SK-N-SH (cell line): ENCODE measurements around the gene RAMP1. TPM values are rescaled to one million over a fixed set of nuclear protein-coding genes. Genes with fewer than 3 reads are reported as not detected.
A peak's percentile ranks its signal among the peaks of the same experiment; 100 is the strongest.
"Not testable (repeated sequence)": the region's sequence is repeated elsewhere in the genome, so short reads cannot be mapped to it uniquely, and the experiment has no call there.

ENCODE experiments used
- CTCF ChIA-PET: fragments of 300-600, 350-600 bp; formaldehyde crosslinking; extraction: SDS; loops from one replicate; lab custom pipeline; 2021; lab: Yijun Ruan, JAX
- POLR2A ChIA-PET: fragments of 350-600 bp; sonication (Branson Sonifier 250); formaldehyde crosslinking; extraction: SDS; loops from one replicate; lab custom pipeline; 2020; ENCODE audit warnings: antibody characterized with exemption, inconsistent platforms; lab: Yijun Ruan, JAX
- DNase-seq: peaks from one replicate; pipeline ENCODE4 v3.0.0; 2012
- H2AFZ ChIP-seq: fragments of 200-600 bp; sonication (generic); 2 replicates; pipeline ENCODE4 v1.8.1; 2016; ENCODE audit warnings: antibody characterized with exemption, mild to moderate bottlenecking, low read depth
- H3F3A ChIP-seq: fragments of 200-600 bp; sonication (generic); replicated peaks from 2 replicates; pipeline ENCODE3; 2016; ENCODE audit warnings: antibody characterized with exemption, mild to moderate bottlenecking; ENCODE audit not compliant: insufficient read depth
- H3K27ac ChIP-seq, 2 experiments: fragments of 200-500 bp in 1 of 2; fragments of 200-600 bp in 1 of 2; sonication (Bioruptor generic) in 1 of 2; sonication (generic), shearing (Covaris generic) in 1 of 2; 2 replicates each; pipeline versions ENCODE4 v1.5.1 to v1.6.1; 2014 to 2016; ENCODE audit warnings: low read depth in 2 of 2, inconsistent platforms in 1 of 2, low read length in 1 of 2, mild to moderate bottlenecking in 1 of 2, mixed read lengths in 1 of 2
- H3K27me3 ChIP-seq: fragments of 200-600 bp; sonication (generic), shearing (Covaris generic); 2 replicates; pipeline ENCODE4 v1.6.1; 2016; ENCODE audit warnings: mixed run types; ENCODE audit not compliant: insufficient read depth
- H3K36me3 ChIP-seq, 2 experiments: fragments of 200-500 bp in 1 of 2; fragments of 200-600 bp in 1 of 2; sonication (Bioruptor generic) in 1 of 2; sonication (generic) in 1 of 2; replicated peaks in 1 of 2; 2 replicates each; pipeline versions ENCODE3 to v1.5.1; 2014 to 2016; ENCODE audit warnings: low read length in 1 of 2, mild to moderate bottlenecking in 1 of 2; ENCODE audit not compliant: insufficient read depth in 2 of 2, control insufficient read depth in 1 of 2
- H3K4me1 ChIP-seq, 2 experiments: fragments of 200-500 bp in 1 of 2; fragments of 200-600 bp in 1 of 2; sonication (Bioruptor generic) in 1 of 2; sonication (generic), shearing (Covaris generic) in 1 of 2; 2 replicates each; pipeline versions ENCODE4 v1.5.1 to v1.6.1; 2014 to 2016; ENCODE audit warnings: low read depth in 1 of 2, low read length in 1 of 2, mixed run types in 1 of 2; ENCODE audit not compliant: insufficient read depth in 2 of 2, control insufficient read depth in 1 of 2
- H3K4me2 ChIP-seq: fragments of 200-600 bp; sonication (generic), shearing (Covaris generic); 2 replicates; pipeline ENCODE4 v1.6.1; 2017; ENCODE audit warnings: mixed run types
- H3K4me3 ChIP-seq, 2 experiments: fragments of 200-500 bp in 1 of 2; fragments of 200-600 bp in 1 of 2; sonication (Bioruptor generic) in 1 of 2; sonication (generic), shearing (Covaris generic) in 1 of 2; 2 replicates each; pipeline versions ENCODE4 v1.5.1 to v1.8.1; 2014 to 2016; ENCODE audit warnings: low read depth in 2 of 2, inconsistent platforms in 1 of 2, low read length in 1 of 2, mild to moderate bottlenecking in 1 of 2, mixed read lengths in 1 of 2, moderate library complexity in 1 of 2
- H3K79me2 ChIP-seq: fragments of 200-600 bp; sonication (generic); 2 replicates; pipeline ENCODE4 v1.8.1; 2017; ENCODE audit warnings: mild to moderate bottlenecking; ENCODE audit not compliant: insufficient read depth
- H3K9ac ChIP-seq: fragments of 200-600 bp; sonication (generic); 2 replicates; pipeline ENCODE4 v1.6.1; 2017; ENCODE audit warnings: mixed run types
- H3K9me2 ChIP-seq: fragments of 200-600 bp; sonication (generic); 2 replicates; pipeline ENCODE4 v1.6.1; 2017; ENCODE audit warnings: mixed run types
- H3K9me3 ChIP-seq: fragments of 200-600 bp; sonication (generic); 2 replicates; pipeline ENCODE4 v1.6.1; 2017; ENCODE audit warnings: mixed run types, mild to moderate bottlenecking, moderate library complexity
- H4K20me1 ChIP-seq: fragments of 200-600 bp; sonication (generic); 2 replicates; pipeline ENCODE4 v1.6.1; 2017; ENCODE audit warnings: mild to moderate bottlenecking, mixed run types; ENCODE audit not compliant: insufficient read depth
- CTCF ChIP-seq: fragments of 200-600 bp; sonication (generic); IDR thresholded peaks from 2 replicates; pipeline ENCODE4 v1.6.1; 2017; ENCODE audit warnings: antibody characterized with exemption, mild to moderate bottlenecking, moderate library complexity
- EZH2phosphoT487 ChIP-seq: fragments of 200-600 bp; sonication (generic); IDR thresholded peaks from 2 replicates; pipeline ENCODE4 v1.6.1; 2017; ENCODE audit warnings: low read depth, mixed run types, mild to moderate bottlenecking, antibody characterized with exemption, moderate library complexity, borderline replicate concordance
- FOXM1 ChIP-seq: IDR thresholded peaks from 2 replicates; pipeline ENCODE4 v1.4.0; 2012; ENCODE audit warnings: low read depth, mild to moderate bottlenecking
- GATA2 ChIP-seq: sonication (generic); formaldehyde crosslinking; IDR thresholded peaks from 2 replicates; pipeline ENCODE4 v1.5.0; 2020; ENCODE audit warnings: mild to moderate bottlenecking, missing genetic modification reagents
- NFIC ChIP-seq: IDR thresholded peaks from 2 replicates; pipeline ENCODE4 v1.4.0; 2012; ENCODE audit warnings: borderline replicate concordance
- NRF1 ChIP-seq: IDR thresholded peaks from 2 replicates; pipeline ENCODE4 v1.6.1; 2012; ENCODE audit warnings: low read depth, mild to moderate bottlenecking, low read length
- POLR2AphosphoS5 ChIP-seq: IDR thresholded peaks from 2 replicates; pipeline ENCODE4 v1.6.1; 2012; ENCODE audit warnings: low read depth, low read length
- REST ChIP-seq: IDR thresholded peaks from 2 replicates; pipeline ENCODE4 v1.6.1; 2012; ENCODE audit warnings: mild to moderate bottlenecking, low read depth, low read length, moderate library complexity
- SIN3A ChIP-seq: IDR thresholded peaks from 2 replicates; pipeline ENCODE4 v1.6.1; 2012; ENCODE audit warnings: low read depth, mild to moderate bottlenecking, low read length, moderate library complexity, borderline replicate concordance
- WGBS: methylation state at CpG from one replicate; pipeline ENCODE4 v1.1.6; 2017; ENCODE audit warnings: low lambda C conversion rate; 5-methylcytosine and 5-hydroxymethylcytosine counted together
- polyA plus RNA-seq, 3 experiments: library from polyadenylated mRNA; depleted of rRNA; stranded (reverse); fragments of >200 nt; gene quantifications; 2 replicates each; pipeline ENCODE4 v1.2.3, GENCODE V29; 2012
- TF ChIP-seq, protein P1 (sequence below): fragments of 150-350 bp; IDR thresholded peaks from 2 replicates; pipeline ENCODE4 v1.6.1; 2017; ENCODE audit warnings: antibody characterized with exemption, low read length, low read depth, borderline replicate concordance
- TF ChIP-seq, protein P2 (sequence below): IDR thresholded peaks from 2 replicates; pipeline ENCODE4 v1.4.0; 2012; ENCODE audit warnings: low read depth

RAMP1 gene
- polyA plus RNA-seq, 1 of the 3 experiments (the other 2 are of a cell fraction) = 27.9 TPM

DNA sequence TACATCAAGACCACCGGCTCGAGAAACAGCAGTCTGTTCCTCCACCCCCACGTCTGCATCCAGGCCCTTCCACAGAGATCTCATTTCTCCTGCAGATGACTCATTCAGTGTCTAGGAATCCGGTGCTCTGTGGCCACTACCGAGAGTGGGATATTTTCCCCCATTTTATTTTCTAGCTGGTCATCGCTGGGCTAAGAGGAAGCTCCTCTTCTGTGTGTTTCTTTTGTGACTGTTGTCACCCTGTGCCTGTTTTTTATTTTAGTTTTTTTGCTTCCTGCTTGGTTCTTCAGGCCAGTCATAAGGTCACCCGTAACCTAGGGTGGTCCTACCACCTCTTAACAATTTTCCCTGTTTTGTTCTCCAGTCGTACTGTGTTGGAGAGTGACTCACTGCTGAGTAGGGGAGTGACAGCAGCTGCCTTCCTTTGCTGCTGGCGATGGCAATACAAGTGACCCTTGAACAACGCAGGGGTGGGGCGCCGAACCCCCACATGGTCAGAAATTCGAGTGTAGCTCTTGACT lies 6.7 kb downstream of the RAMP1 start (continued):
- TF ChIP-seq CTCF (no peak), EZH2phosphoT487 (no peak), NRF1 (no peak), NFIC (0 out of 2 replicates have a peak, but pooled peaks have one; percentile 29), FOXM1 (no peak), GATA2 (CRISPR knock-in tag) (no peak), SIN3A (no peak), POLR2AphosphoS5 (peak; percentile 60)
- TF ChIP-seq, protein P1, sequence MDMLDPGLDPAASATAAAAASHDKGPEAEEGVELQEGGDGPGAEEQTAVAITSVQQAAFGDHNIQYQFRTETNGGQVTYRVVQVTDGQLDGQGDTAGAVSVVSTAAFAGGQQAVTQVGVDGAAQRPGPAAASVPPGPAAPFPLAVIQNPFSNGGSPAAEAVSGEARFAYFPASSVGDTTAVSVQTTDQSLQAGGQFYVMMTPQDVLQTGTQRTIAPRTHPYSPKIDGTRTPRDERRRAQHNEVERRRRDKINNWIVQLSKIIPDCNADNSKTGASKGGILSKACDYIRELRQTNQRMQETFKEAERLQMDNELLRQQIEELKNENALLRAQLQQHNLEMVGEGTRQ = no peak
- TF ChIP-seq, protein P2, sequence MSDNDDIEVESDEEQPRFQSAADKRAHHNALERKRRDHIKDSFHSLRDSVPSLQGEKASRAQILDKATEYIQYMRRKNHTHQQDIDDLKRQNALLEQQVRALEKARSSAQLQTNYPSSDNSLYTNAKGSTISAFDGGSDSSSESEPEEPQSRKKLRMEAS = peak; percentile 39; the same call in 1 of the 2 replicates
- TF ChIP-seq, all 33 proteins: peak for 8

GRCh38 chr2:237867465-237867864 lies 8.0 kb downstream of the RAMP1 start:
- Histone ChIP-seq H2AFZ (no peak overlapping the region), H3K9ac (no peak overlapping the region), H3K4me2 (no peak overlapping the region), H3K27ac (peak overlapping the region in 1 of 2 experiments; percentile 0; a peak in 1 of 4 replicates), H3K79me2 (no peaks in the 10 kb centered on the region), H3K9me2 (no peaks in the 10 kb centered on the region), H3K36me3 (no peaks in the 10 kb centered on the region), H4K20me1 (no peaks in the 10 kb centered on the region), H3K27me3 (no peaks in the 10 kb centered on the region), H3K4me3 (no peak overlapping the region), H3K4me1 (peaks cover 23 to 76% of the 10 kb centered on the region in 2 experiments), H3F3A (peaks cover 6% of the 10 kb centered on the region), H3K9me3 (no peaks in the 10 kb centered on the region)
- CTCF ChIA-PET = interaction anchor here (1.0 to 8.0 kb wide), 3 partner anchors 9 to 56 kb away, joined by 3 to 58 read pairs (median 12); no protein-coding TSS in a partner anchor
- POLR2A ChIA-PET = no interaction called here
- no peak for DNase-seq
- WGBS = 93% methylated on average over 10 of the region's 10 CpGs
- TF ChIP-seq REST = no peak

- CTCF ChIA-PET = interaction anchor here (1.0 kb wide), 1 partner anchor 10 kb away, joined by 3 read pairs; no protein-coding TSS in a partner anchor
- H3K36me3 ChIP-seq, H4K20me1 ChIP-seq, H3K4me3 ChIP-seq, H3F3A ChIP-seq, H3K9me2 ChIP-seq, H3K79me2 ChIP-seq, H2AFZ ChIP-seq, POLR2A ChIA-PET, H3K9ac ChIP-seq, H3K9me3 ChIP-seq, H3K4me2 ChIP-seq, H3K27me3 ChIP-seq, H3K27ac ChIP-seq, DNase-seq: not testable (repeated sequence)
- WGBS = 100% methylated on average over 4 of the region's 4 CpGs
- H3K4me1 ChIP-seq = peaks cover 23 to 75% of the 10 kb centered on the region in 2 experiments
Measured at GRCh38 chr2:237868074-237868473, 8.7 kb downstream of the RAMP1 start.
